ENCODE data around the gene FAM107B.

DNA sequence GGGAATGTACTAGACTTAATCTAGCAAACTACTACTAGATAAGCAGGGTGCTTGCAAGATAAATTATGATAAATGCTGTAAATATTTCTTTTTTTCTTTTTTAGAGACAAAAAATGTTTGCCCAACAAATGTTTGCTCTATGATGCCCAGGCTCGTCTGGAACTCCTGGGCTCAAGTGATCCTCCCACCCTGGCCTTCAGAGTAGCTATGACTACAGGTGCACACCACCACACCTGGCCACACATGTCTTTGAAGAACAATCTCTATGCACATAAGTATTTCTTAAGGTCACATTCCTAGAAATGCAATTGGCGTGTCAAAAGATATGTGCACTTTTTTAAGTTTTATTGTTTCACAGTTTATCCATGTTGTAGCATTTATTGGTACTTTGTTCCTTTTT is 264.4 kb downstream of the FAM107B start:
- TF ChIP-seq, protein P1, sequence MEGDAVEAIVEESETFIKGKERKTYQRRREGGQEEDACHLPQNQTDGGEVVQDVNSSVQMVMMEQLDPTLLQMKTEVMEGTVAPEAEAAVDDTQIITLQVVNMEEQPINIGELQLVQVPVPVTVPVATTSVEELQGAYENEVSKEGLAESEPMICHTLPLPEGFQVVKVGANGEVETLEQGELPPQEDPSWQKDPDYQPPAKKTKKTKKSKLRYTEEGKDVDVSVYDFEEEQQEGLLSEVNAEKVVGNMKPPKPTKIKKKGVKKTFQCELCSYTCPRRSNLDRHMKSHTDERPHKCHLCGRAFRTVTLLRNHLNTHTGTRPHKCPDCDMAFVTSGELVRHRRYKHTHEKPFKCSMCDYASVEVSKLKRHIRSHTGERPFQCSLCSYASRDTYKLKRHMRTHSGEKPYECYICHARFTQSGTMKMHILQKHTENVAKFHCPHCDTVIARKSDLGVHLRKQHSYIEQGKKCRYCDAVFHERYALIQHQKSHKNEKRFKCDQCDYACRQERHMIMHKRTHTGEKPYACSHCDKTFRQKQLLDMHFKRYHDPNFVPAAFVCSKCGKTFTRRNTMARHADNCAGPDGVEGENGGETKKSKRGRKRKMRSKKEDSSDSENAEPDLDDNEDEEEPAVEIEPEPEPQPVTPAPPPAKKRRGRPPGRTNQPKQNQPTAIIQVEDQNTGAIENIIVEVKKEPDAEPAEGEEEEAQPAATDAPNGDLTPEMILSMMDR (IDR thresholded peaks at IDR 0.05): no peak
- no peak for TF ChIP-seq POLR2AphosphoS5 (IDR thresholded peaks at IDR 0.05)

Data from gastroesophageal sphincter (tissue), 3 donors.